Body of pancreas (tissue), 4 donors: ENCODE data around the gene THSD7B.

Source experiments
- POLR2A ChIP-seq, 3 donors: fragments of 450-650 bp; IDR thresholded peaks; one replicate each; pipeline ENCODE4 v1.6.1; 2016; ENCODE audit warnings: antibody characterized with exemption in 3 of 3, mild to moderate bottlenecking in 2 of 3
- TF ChIP-seq, protein P1 (sequence below), 7 experiments: fragments of 450-650 bp in 4 of 7; fragments of 200-600 bp in 3 of 7; sonication (generic) in 3 of 7; IDR thresholded peaks; one replicate each; pipeline ENCODE4 v1.5.1; 2016 to 2019; ENCODE audit warnings: antibody characterized with exemption in 7 of 7

DNA sequence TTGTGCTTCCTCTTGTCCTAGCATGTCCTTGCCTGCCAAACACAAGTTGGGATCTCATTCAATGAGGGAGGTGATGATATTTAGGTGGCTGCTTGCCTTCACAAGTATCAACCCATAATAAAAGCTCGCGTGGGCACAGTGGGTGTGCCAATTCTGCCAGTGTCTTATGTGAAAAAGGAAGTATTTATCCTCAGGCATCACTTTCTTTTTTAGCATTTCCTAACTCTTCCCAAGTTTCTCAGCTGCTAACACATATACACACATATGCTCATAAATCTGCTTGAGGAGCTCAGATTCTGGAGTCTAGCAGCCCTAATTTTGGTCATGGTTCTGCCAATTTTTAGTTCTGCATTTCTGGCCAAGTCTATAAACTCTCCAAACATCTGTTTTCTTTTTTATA lies 879.4 kb downstream of the THSD7B start:
- TF ChIP-seq, protein P1, sequence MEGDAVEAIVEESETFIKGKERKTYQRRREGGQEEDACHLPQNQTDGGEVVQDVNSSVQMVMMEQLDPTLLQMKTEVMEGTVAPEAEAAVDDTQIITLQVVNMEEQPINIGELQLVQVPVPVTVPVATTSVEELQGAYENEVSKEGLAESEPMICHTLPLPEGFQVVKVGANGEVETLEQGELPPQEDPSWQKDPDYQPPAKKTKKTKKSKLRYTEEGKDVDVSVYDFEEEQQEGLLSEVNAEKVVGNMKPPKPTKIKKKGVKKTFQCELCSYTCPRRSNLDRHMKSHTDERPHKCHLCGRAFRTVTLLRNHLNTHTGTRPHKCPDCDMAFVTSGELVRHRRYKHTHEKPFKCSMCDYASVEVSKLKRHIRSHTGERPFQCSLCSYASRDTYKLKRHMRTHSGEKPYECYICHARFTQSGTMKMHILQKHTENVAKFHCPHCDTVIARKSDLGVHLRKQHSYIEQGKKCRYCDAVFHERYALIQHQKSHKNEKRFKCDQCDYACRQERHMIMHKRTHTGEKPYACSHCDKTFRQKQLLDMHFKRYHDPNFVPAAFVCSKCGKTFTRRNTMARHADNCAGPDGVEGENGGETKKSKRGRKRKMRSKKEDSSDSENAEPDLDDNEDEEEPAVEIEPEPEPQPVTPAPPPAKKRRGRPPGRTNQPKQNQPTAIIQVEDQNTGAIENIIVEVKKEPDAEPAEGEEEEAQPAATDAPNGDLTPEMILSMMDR (IDR thresholded peaks at IDR 0.05): no peak
- no peak for TF ChIP-seq POLR2A (IDR thresholded peaks at IDR 0.05)
